Endothelial cell of hepatic sinusoid (primary cell): ENCODE measurements around the gene YY1.

Experiments
- in situ Hi-C: cut with HindIII; loops from 2 replicates; pipeline ENCODE4 v1.10.0; 2017; ENCODE audit warnings: low sequenced_read_pairs

The YY1 gene

GRCh38 chr14:100283436-100283835, 44.5 kb downstream of the YY1 start:
- in situ Hi-C loops, result loop anchor here (10.0 kb wide), 1 partner anchor 51 kb away; no protein-coding TSS in a partner anchor

DNA sequence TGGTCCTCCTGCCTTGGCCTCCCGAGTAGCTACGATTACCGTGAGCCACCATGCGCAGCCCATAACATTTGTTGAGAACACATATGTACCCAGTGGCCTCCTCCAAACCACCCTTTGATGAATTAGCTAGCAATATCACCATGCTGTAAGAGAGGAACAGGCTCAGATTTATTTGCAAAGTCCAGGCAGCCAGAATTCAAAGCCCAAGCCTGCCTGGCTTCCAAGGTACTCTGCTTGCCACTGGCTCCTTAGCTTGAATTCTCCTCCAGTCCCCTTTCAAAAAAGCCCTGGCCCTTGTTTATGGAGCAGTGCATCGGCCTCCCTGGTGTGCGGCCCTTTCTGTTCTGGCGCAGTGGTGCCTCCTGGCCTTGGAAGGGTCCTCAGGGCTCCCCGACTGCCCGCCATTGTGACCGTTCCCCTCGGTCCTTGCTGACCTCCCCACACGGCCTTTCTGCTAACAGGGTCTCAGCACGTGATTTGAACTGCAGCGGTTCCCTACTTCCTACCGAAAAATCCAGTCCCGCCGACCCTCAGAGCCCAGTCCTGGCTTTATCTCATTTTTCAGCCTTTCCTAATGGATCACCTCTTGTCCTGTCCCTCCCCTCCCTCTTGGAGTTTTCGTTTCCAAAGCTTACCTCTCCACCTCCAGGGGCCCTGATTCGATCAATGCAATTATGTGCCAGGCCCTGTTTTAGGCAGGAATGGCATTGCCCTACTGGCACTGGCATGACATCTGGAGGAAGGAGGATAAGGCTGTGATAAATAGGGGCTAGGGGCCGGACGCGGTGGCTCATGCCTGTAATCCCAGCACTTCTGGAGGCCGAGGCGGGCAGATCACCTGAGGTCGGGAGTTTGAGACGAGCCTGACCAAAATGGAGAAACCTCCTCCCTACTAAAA, 45.3 kb downstream of the YY1 start:
- in situ Hi-C loops, result loop anchor here (10.0 kb wide), 1 partner anchor 51 kb away; no protein-coding TSS in a partner anchor

- in situ Hi-C loops, result loop anchor here (10.0 kb wide), 1 partner anchor 50 kb away; no protein-coding TSS in a partner anchor
Observed at GRCh38 chr14:100285021-100285912, 46.3 kb downstream of the YY1 start.

- in situ Hi-C loops, result loop anchor here (10.0 kb wide), 1 partner anchor 49 kb away; no protein-coding TSS in a partner anchor
Observed at GRCh38 chr14:100285913-100286400, 47.0 kb downstream of the YY1 start.

- in situ Hi-C loops, result loop anchor here (10.0 kb wide), 1 partner anchor 48 kb away; no protein-coding TSS in a partner anchor
Observed at GRCh38 chr14:100286484-100287191, 47.7 kb downstream of the YY1 start.

DNA sequence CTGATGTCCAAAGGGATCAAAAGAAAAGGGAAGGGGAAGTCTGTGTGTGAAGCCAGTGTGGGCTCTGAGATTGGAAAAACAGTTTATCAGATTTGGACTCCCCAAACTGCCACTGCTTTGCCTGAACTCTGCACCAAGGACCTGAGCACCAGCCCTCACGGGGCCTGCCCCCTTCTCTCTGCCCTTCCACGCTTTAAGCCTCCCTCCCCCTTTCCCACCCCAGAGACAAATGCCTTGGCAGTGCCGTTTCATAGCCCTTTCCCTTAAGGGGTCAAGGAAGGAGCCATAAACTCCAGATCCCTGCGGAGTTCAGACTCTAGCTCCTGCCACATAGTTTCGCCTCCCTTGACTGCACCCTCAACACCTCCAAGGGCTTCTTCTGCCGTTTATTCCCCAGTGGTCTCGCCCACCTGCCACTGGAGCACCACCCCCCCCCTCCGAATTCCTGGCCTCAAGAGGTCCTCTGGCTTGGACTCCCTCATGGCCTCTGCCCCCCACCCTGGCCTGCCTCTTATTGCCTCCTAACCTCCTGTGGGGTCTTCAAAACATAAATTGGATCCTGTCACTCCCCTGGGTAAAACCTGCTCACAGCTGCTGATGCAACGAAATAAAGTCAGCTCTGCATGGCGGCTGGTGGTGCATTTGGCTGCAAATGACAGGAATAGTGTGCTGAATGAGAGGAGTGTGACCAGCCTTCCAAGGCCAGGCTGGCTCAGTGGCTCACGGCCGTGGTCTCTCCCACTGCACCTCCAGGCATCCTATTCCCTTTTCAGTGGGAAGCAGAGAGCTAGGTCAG, 48.5 kb downstream of the YY1 start:
- in situ Hi-C loops, result loop anchor here (10.0 kb wide), 1 partner anchor 47 kb away; no protein-coding TSS in a partner anchor

DNA sequence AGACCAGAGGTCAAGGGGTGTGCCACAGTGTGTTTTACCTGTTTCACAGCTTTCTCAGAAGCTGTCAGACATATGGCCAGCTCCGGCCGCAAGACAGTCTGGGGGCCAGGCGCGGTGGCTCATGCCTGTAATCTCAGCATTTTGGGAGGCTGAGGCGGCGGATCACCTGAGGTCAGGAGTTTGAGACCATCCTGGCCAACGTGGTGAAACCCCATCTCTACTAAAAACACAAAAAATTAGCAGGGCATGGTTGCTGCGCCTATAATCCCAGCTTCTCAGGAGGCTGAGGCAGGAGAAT, 49.0 kb downstream of the YY1 start:
- in situ Hi-C loops, result loop anchor here (10.0 kb wide), 1 partner anchor 47 kb away; no protein-coding TSS in a partner anchor

- in situ Hi-C loops, result loop anchor here (10.0 kb wide), 1 partner anchor 46 kb away; no protein-coding TSS in a partner anchor
Observed at GRCh38 chr14:100288382-100289185, 49.6 kb downstream of the YY1 start.

DNA sequence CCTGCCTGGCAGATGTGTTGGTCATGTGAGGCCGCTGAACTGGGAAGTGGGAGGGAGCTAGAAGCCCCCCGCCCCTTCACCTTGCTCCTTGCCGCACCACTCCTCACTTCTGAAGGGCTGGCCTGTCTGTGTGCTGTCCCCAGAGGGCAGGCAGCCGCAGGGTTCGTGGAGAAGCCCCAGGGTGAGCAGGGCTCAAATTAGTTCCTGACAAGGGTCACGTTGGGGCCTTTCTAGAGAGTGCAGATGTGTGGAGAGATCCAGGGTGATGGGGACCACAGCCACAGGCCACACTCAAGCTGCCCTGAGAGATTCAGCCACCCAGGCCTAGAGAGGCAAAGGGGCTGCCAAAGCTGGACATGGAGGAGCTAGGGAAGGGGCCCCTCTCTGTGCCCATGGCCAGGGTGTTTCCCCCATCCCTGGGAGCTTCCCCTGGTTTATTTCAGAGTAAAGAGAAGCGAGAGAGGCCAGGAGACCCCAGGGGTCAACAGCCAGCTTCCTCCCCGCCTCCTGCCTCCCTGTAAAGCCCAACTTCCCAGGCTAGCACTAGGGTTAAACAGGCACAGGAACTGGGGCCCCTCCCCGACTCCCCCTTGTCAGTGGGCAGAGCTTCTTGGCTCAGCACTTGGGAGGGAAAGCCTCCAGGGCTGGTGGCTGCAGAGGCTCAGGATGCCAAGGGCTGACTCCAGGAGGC, 51.1 kb downstream of the YY1 start:
- in situ Hi-C loops, result loop anchor here (10.0 kb wide), 1 partner anchor 45 kb away; no protein-coding TSS in a partner anchor

GRCh38 chr14:100290607-100291304, 51.8 kb downstream of the YY1 start:
- in situ Hi-C loops, result no loop called here

DNA sequence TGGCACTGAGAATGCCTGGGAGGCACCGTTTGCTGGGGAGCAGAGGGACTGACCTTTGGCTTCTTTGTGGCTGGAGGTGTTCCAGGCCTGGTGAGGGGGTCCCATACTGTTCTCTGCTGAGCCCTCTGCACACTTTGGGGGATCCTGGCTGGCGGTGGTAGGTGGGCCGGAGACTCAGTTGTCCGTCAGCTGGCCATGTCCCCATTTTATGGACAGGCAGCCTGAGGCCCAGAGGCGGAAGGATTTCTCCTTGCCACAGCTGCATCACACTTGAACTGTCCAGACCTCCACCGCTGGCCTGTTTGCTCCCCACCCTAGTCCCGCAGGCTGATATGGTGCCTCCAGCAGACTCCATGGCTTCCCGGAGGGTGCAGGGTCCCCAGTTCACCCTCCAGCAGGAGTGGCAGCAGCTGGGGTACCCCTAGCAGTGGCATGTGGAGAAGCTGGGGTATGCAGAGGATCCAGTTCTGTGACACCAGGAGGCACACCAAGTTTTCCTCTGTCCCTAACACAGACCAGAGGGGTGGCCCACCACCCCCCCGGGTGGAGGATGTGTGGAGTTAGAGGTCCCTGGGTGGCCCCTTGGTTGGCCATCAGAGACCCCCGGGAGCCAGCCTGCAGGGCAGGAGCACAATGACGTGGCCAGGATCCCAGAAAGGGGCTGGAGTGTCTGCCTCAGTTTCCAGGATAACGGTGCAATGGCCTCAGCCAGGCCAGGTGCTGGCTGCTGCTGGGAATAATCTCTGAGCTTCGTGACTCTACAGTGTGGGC, 52.5 kb downstream of the YY1 start:
- in situ Hi-C loops, result no loop called here

GRCh38 chr14:100292301-100292775, 53.4 kb downstream of the YY1 start:
- in situ Hi-C loops, result no loop called here

GRCh38 chr14:100292776-100293461, 54.0 kb downstream of the YY1 start:
- in situ Hi-C loops, result no loop called here

DNA sequence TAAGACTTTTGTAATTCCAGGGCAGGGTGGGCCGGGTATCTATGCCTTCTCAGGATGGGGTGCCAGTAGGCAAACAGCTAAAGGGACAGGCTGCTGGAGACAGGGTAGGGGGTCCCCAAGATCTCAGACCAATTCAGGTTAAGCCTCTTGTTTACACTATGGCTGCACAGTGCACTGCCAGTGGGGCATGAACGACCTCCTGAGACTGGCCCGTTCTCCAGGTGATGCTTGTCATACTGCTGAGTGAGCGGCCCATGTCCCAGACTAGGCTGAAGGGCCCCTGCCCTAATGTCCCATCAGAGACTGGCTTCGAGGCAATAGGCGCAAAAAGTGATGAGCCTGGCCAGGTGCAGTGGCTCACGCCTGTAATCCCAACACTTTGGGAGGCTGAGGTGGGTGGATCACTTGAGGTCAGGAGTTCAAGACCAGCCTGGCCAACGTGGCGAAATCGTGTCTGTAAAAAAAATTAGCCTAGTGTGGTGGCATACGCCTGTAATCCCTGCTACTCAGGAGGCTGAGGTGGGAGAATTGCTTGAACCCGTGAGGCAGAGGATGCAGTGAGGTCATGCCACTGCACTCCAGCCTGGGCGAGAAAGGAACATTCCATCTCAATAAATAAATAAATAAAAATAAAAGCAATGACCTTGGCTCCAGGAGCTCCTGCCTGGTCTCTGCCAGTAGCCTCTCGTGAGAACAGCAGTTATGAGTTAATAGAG, 54.7 kb downstream of the YY1 start:
- in situ Hi-C loops, result no loop called here

GRCh38 chr14:100294213-100294962, 55.4 kb downstream of the YY1 start:
- in situ Hi-C loops, result no loop called here
